ENCODE results near the gene PAF1. TPM values are rescaled to one million over a fixed set of nuclear protein-coding genes. Genes with fewer than 3 reads are reported as not detected.

Gene PAF1
- total and polyA plus RNA-seq, 2 of the 13 experiments (the other 11 are each of a cell fraction or from before 2014, with no cell fraction given): 30.2 to 31.1 TPM

DNA sequence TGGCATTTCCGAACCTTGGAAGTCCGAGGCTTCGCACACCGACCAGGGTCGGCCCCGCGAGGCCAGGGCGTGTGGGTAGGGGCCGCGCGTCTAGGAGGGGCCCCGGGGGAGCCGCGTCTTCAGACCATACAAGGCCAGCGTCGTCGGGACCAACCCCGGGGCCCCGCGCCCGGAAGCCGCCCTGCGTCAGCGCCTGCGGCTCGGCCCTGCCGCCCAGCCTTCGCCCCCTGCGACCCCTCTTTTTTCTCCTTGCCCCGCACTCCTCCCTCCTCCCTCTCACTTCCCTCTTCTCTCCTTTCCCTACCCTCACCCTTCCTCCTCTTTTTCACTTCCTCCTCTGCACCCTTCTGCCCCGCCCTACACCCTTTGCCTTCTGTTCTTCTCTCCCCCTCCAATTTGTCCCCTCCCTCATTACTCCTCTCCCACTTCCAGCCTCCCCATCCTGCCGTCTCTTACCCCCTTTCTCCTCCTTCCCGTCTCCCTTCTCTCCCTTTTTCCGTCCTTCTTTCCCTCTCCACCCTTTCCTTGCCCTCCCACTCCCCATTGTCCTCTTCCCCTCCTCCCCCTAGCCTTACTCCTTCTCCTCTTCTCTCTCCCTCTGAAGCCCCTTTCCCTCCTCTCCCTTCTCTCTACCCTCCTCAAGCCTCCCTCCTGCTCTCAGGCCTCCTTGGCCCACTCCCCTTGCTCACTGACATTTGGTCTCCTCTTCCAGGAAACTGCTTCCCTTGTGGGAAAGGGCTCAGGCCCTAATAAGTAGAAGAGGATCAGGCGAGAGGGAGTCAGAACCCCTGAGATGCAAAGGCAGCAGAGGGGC, 19.3 kb upstream of the PAF1 start (continued):
- TF ChIP-seq SMARCC2 (IDR thresholded peaks at IDR 0.05) (no peak), HES4 (CRISPR knock-in tag; IDR thresholded peaks at IDR 0.05; ENCODE audit: borderline replicate concordance) (no peak; the same call in 1 of the 2 replicates), NFRKB (IDR thresholded peaks at IDR 0.05) (no peak), CREB1 (IDR thresholded peaks at IDR 0.05) (no peak), CREB1 (CRISPR knock-in tag; IDR thresholded peaks at IDR 0.05) (no peak), SIN3A (IDR thresholded peaks at IDR 0.05; ENCODE audit: borderline replicate concordance, low read depth, low read length) (0 out of 2 replicates have a peak, but pooled peaks have one; percentile 57), ZNF317 (CRISPR knock-in tag; IDR thresholded peaks at IDR 0.05) (no peak), ZNF775 (CRISPR knock-in tag; IDR thresholded peaks at IDR 0.05; ENCODE audit: borderline replicate concordance) (no peak), ZSCAN31 (CRISPR knock-in tag; IDR thresholded peaks at IDR 0.05; ENCODE audit: low read depth) (no peak), ELF3 (CRISPR knock-in tag; IDR thresholded peaks at IDR 0.05) (0 out of 2 replicates have a peak, but pooled peaks have one; percentile 56), ZNF589 (CRISPR knock-in tag; conservative IDR thresholded peaks at IDR 0.05) (no peak), CENPT (CRISPR knock-in tag; IDR thresholded peaks at IDR 0.05; ENCODE audit: low read depth) (no peak), ZUFSP (CRISPR knock-in tag; IDR thresholded peaks at IDR 0.05; ENCODE audit: borderline replicate concordance) (no peak), STAT6 (CRISPR knock-in tag; IDR thresholded peaks at IDR 0.05; ENCODE audit: borderline replicate concordance) (no peak), HNF4A (CRISPR knock-in tag; IDR thresholded peaks at IDR 0.05) (no peak), ZNF724P (CRISPR knock-in tag; IDR thresholded peaks at IDR 0.05; ENCODE audit: borderline replicate concordance) (no peak), PLRG1 (conservative IDR thresholded peaks at IDR 0.05) (no peak), NFIB (CRISPR knock-in tag; IDR thresholded peaks at IDR 0.05; ENCODE audit: borderline replicate concordance) (no peak), SIN3B (IDR thresholded peaks at IDR 0.05; ENCODE audit: low read length) (no peak), MAFG (CRISPR knock-in tag; IDR thresholded peaks at IDR 0.05) (no peak), ATRX (CRISPR knock-in tag; IDR thresholded peaks at IDR 0.05; ENCODE audit: borderline replicate concordance) (no peak), ZNF749 (CRISPR knock-in tag; IDR thresholded peaks at IDR 0.05; ENCODE audit: borderline replicate concordance) (no peak), ISX (CRISPR knock-in tag; conservative IDR thresholded peaks at IDR 0.05) (no peak)
- TF ChIP-seq, protein P1, sequence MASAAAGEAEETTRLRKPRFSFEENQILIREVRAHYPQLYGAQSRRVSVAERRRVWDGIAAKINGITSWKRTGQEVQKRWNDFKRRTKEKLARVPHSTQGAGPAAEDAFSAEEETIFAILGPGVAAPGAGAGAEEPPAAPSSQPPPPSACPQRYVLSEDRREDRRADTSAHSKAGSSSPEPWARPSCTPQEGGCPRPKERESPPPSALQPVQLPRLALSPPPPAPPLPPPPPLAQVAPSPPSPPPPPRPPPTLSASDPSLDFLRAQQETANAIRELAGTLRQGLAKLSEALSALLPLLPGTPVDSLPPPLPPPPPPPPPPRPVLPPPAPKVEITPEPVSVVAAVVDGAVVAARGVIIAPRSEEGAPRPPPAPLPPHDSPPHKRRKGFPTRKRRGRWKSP (CRISPR knock-in tag; IDR thresholded peaks at IDR 0.05): no peak
- TF ChIP-seq, protein P2, sequence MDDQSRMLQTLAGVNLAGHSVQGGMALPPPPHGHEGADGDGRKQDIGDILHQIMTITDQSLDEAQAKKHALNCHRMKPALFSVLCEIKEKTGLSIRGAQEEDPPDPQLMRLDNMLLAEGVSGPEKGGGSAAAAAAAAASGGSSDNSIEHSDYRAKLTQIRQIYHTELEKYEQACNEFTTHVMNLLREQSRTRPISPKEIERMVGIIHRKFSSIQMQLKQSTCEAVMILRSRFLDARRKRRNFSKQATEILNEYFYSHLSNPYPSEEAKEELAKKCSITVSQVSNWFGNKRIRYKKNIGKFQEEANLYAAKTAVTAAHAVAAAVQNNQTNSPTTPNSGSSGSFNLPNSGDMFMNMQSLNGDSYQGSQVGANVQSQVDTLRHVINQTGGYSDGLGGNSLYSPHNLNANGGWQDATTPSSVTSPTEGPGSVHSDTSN (CRISPR knock-in tag; IDR thresholded peaks at IDR 0.05; ENCODE audit: borderline replicate concordance): no peak

Data from HepG2 (cell line).